ENCODE data around the gene GPR149.

Gene GPR149

GRCh38 chr3:154389861-154390260 lies 40.1 kb downstream of the GPR149 start:
- DNase-seq (ENCODE audit: low spot score in 2 of 2) (no peak), ATAC-seq (replicated peaks; ENCODE audit: extremely low read depth, poor library complexity, severe bottlenecking) (no peak)
- Mint-ChIP-seq H3K27me3 (peaks cover 13% of the 10 kb centered on the region), H3K4me3 (no peak overlapping the region), H3K27ac (ENCODE audit: low read depth) (no peak overlapping the region), H3K9me3 (no peaks in the 10 kb centered on the region), H3K4me1 (no peaks in the 10 kb centered on the region), H3K36me3 (ENCODE audit: insufficient read depth) (peaks cover 3% of the 10 kb centered on the region)

DNA sequence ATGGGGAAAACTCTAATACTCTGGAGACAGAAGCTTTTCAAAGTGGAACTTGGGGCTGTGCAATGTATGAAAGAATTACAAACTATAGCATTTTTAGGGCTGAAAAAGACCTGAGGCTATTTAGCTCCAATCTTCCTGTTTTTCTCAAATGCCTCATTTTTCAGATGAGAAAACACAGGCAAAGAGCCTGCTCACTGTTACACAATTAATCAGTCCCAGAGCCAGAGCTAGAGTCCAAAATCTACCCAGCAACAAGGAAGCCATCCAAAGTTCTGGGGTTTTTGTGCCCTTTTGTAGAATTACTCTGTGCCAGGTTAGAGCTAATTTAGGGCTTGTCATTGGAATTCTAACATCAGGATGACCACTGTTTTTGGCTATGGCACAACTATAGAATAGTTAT lies 45.5 kb downstream of the GPR149 start:
- no peaks in the 10 kb centered on the region for H3K9me3 Mint-ChIP-seq
- DNase-seq (ENCODE audit: low spot score in 2 of 2) = no peak

DNA sequence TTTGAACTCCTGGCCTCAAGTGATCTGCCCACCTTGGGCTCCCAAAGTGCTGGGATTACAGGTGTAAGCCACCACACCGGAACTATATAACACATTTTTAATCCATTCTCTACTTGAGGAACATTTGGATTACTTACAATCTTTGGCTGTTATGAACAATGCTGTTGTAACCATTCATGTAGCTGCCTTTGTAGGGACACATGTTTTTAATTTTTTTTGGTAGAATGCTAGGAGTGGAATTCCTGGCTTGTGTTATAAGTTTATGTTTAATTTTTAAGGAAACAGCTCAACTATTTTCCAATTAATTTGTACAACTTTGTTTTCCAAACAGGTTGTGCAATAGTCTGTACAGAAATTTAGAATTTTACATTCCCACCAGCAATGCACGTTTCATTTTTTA lies 51.7 kb downstream of the GPR149 start:
- no peaks in the 10 kb centered on the region for H3K4me1 Mint-ChIP-seq
- ATAC-seq (replicated peaks; ENCODE audit: extremely low read depth, poor library complexity, severe bottlenecking) (no peak), DNase-seq (ENCODE audit: low spot score in 2 of 2) (no peak)
- no peak overlapping the region for H3K4me3 Mint-ChIP-seq
- H3K27me3 Mint-ChIP-seq = peaks cover 18% of the 10 kb centered on the region
- no peak overlapping the region for H3K27ac Mint-ChIP-seq (ENCODE audit: low read depth)
- no peaks in the 10 kb centered on the region for H3K36me3 Mint-ChIP-seq (ENCODE audit: insufficient read depth)
- H3K9me3 Mint-ChIP-seq = no peaks in the 10 kb centered on the region

More for the DNA sequence above, 45.5 kb downstream of the GPR149 start:
- no peaks in the 10 kb centered on the region for H3K36me3 Mint-ChIP-seq (ENCODE audit: insufficient read depth)
- H3K27ac Mint-ChIP-seq (ENCODE audit: low read depth) = no peak overlapping the region
- peaks cover 34% of the 10 kb centered on the region for H3K27me3 Mint-ChIP-seq
- ATAC-seq (replicated peaks; ENCODE audit: extremely low read depth, poor library complexity, severe bottlenecking) = no peak
- no peaks in the 10 kb centered on the region for H3K4me1 Mint-ChIP-seq
- H3K4me3 Mint-ChIP-seq = no peak overlapping the region

GRCh38 chr3:154367221-154367620 lies 62.8 kb downstream of the GPR149 start:
- Mint-ChIP-seq H3K27me3 (peaks cover 65% of the 10 kb centered on the region), H3K4me1 (no peaks in the 10 kb centered on the region), H3K4me3 (no peak overlapping the region)

DNA sequence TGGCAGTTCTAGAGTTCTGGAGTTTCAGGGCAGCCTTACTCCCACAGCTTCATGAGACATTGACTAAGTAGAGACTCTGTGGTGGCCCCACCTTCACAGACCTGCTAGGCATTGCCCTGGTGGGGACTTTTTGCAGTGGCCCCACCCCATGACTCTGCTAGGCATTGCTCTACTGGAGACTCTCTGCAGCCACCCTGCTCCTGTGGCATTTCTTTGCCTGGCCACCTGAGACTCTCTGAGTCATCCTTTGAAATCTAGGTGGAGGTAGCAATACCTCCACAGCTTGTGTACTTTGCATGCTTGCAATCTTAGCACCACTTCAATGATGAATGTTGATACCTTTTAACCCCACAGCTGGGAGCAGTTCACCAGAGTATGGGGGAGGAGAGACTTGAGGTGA lies 65.1 kb downstream of the GPR149 start:
- Mint-ChIP-seq H3K4me1 (no peaks in the 10 kb centered on the region), H3K27me3 (peaks cover 57% of the 10 kb centered on the region), H3K4me3 (no peak overlapping the region), H3K27ac (ENCODE audit: low read depth) (no peak overlapping the region), H3K9me3 (no peaks in the 10 kb centered on the region), H3K36me3 (ENCODE audit: insufficient read depth) (no peaks in the 10 kb centered on the region)
- DNase-seq (ENCODE audit: low spot score in 2 of 2) = no peak
- ATAC-seq (replicated peaks; ENCODE audit: extremely low read depth, poor library complexity, severe bottlenecking) = no peak

More at GRCh38 chr3:154367221-154367620, 62.8 kb downstream of the GPR149 start:
- DNase-seq (ENCODE audit: low spot score in 2 of 2) (no peak), ATAC-seq (replicated peaks; ENCODE audit: extremely low read depth, poor library complexity, severe bottlenecking) (no peak)
- H3K9me3 Mint-ChIP-seq = no peaks in the 10 kb centered on the region
- H3K36me3 Mint-ChIP-seq (ENCODE audit: insufficient read depth) = no peaks in the 10 kb centered on the region
- no peak overlapping the region for H3K27ac Mint-ChIP-seq (ENCODE audit: low read depth)

DNA sequence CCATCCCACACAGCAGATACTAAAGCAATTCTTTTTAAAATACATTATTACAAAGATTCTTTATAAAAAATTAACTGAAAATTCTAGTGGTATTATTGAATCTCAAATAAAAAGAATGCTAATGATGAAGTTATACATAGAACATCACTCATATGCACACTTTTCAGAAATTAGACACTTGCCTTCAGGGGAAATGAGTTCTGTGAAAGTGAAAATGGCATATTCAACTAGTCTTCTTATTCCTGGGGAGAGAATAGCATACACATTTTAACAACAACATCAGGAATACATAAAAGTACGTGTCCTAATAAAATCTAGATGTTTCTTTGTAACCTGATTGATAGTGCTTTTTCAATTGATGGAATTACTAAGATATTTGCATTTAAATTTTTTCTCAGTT lies 68.9 kb downstream of the GPR149 start:
- Mint-ChIP-seq H3K27ac (ENCODE audit: low read depth) (no peak overlapping the region), H3K36me3 (ENCODE audit: insufficient read depth) (no peaks in the 10 kb centered on the region), H3K4me1 (no peaks in the 10 kb centered on the region), H3K9me3 (no peaks in the 10 kb centered on the region), H3K27me3 (peaks cover 34% of the 10 kb centered on the region), H3K4me3 (no peak overlapping the region)
- DNase-seq (ENCODE audit: low spot score in 2 of 2) (no peak), ATAC-seq (replicated peaks; ENCODE audit: extremely low read depth, poor library complexity, severe bottlenecking) (no peak)

DNA sequence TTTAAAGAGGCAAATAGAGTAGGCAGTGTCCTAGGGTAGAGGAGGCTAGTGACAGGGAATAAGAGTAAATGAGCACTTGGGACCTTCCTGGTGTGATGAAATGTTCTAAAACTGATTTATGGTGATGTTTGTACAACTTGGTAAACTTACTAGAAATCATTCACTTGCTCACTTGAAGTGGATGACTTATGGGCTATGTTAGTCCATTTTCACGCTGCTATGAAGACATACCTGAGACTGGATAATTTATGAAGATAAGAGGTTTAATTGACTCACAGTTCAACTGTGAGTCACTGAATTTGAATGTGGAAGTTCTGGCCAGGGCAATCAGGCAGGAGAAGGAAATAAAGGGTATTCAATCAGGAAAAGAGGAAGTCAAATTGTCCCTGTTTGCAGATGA lies 74.0 kb downstream of the GPR149 start:
- Mint-ChIP-seq H3K36me3 (ENCODE audit: insufficient read depth) (no peaks in the 10 kb centered on the region), H3K4me1 (no peaks in the 10 kb centered on the region), H3K27me3 (peaks cover 42% of the 10 kb centered on the region), H3K4me3 (no peak overlapping the region), H3K27ac (ENCODE audit: low read depth) (no peak overlapping the region), H3K9me3 (no peaks in the 10 kb centered on the region)
- ATAC-seq (replicated peaks; ENCODE audit: extremely low read depth, poor library complexity, severe bottlenecking) (no peak), DNase-seq (ENCODE audit: low spot score in 2 of 2) (no peak)

GRCh38 chr3:154349223-154349622 lies 80.8 kb downstream of the GPR149 start:
- H3K27ac Mint-ChIP-seq (ENCODE audit: low read depth) = no peak overlapping the region
- H3K4me1 Mint-ChIP-seq = no peaks in the 10 kb centered on the region
- no peak overlapping the region for H3K4me3 Mint-ChIP-seq
- H3K36me3 Mint-ChIP-seq (ENCODE audit: insufficient read depth) = peaks cover 1% of the 10 kb centered on the region
- no peak for ATAC-seq (replicated peaks; ENCODE audit: extremely low read depth, poor library complexity, severe bottlenecking)
- DNase-seq (ENCODE audit: low spot score in 2 of 2) = no peak
- peaks cover 67% of the 10 kb centered on the region for H3K27me3 Mint-ChIP-seq
- H3K9me3 Mint-ChIP-seq = no peaks in the 10 kb centered on the region

GRCh38 chr3:154345422-154346122 lies 84.4 kb downstream of the GPR149 start:
- H3K4me3 Mint-ChIP-seq = no peak overlapping the region
- DNase-seq (ENCODE audit: low spot score in 2 of 2) (no peak), ATAC-seq (replicated peaks; ENCODE audit: extremely low read depth, poor library complexity, severe bottlenecking) (no peak)
- H3K27me3 Mint-ChIP-seq = peaks cover 54% of the 10 kb centered on the region
- H3K27ac Mint-ChIP-seq (ENCODE audit: low read depth) = no peak overlapping the region
- H3K9me3 Mint-ChIP-seq = no peaks in the 10 kb centered on the region
- H3K36me3 Mint-ChIP-seq (ENCODE audit: insufficient read depth) = peaks cover 1% of the 10 kb centered on the region
- H3K4me1 Mint-ChIP-seq = no peaks in the 10 kb centered on the region

DNA sequence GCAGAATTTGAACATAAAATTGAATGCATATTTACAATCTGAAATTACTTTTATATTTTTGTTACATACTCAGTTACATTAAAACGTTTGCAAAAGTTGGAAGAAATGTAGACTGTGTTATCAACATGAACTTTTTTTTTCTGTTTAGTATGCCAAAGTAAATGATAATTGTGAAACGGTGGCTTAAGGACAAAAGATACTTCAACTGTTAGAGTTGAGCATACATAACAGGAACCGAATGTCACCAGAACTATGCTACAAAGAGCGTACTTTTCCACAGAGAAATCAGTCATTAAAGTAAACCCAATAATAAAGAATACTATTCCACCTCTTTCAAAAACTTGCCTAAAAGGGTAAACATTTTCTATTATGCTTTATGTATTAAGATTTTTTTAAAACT lies 91.4 kb downstream of the GPR149 start:
- H3K36me3 Mint-ChIP-seq (ENCODE audit: insufficient read depth) = no peaks in the 10 kb centered on the region
- H3K27ac Mint-ChIP-seq (ENCODE audit: low read depth) = no peak overlapping the region
- H3K27me3 Mint-ChIP-seq = peaks cover 39% of the 10 kb centered on the region
- H3K4me3 Mint-ChIP-seq = no peak overlapping the region
- DNase-seq (ENCODE audit: low spot score in 2 of 2) (no peak), ATAC-seq (replicated peaks; ENCODE audit: extremely low read depth, poor library complexity, severe bottlenecking) (no peak)
- no peaks in the 10 kb centered on the region for H3K4me1 Mint-ChIP-seq
- H3K9me3 Mint-ChIP-seq = no peaks in the 10 kb centered on the region

GRCh38 chr3:154338008-154338407 lies 92.0 kb downstream of the GPR149 start:
- DNase-seq (ENCODE audit: low spot score in 2 of 2) = no peak
- Mint-ChIP-seq H3K36me3 (ENCODE audit: insufficient read depth) (no peaks in the 10 kb centered on the region), H3K27ac (ENCODE audit: low read depth) (no peak overlapping the region), H3K4me1 (no peaks in the 10 kb centered on the region), H3K27me3 (peaks cover 39% of the 10 kb centered on the region), H3K4me3 (no peak overlapping the region), H3K9me3 (no peaks in the 10 kb centered on the region)
- ATAC-seq (replicated peaks; ENCODE audit: extremely low read depth, poor library complexity, severe bottlenecking) = no peak

- Mint-ChIP-seq H3K36me3 (ENCODE audit: insufficient read depth) (no peaks in the 10 kb centered on the region), H3K4me1 (no peaks in the 10 kb centered on the region), H3K4me3 (no peak overlapping the region), H3K9me3 (no peaks in the 10 kb centered on the region), H3K27me3 (peaks cover 30% of the 10 kb centered on the region), H3K27ac (ENCODE audit: low read depth) (no peak overlapping the region)
- DNase-seq (ENCODE audit: low spot score in 2 of 2) (no peak), ATAC-seq (replicated peaks; ENCODE audit: extremely low read depth, poor library complexity, severe bottlenecking) (no peak)
Measured at GRCh38 chr3:154334973-154335420, 95.0 kb downstream of the GPR149 start.

DNA sequence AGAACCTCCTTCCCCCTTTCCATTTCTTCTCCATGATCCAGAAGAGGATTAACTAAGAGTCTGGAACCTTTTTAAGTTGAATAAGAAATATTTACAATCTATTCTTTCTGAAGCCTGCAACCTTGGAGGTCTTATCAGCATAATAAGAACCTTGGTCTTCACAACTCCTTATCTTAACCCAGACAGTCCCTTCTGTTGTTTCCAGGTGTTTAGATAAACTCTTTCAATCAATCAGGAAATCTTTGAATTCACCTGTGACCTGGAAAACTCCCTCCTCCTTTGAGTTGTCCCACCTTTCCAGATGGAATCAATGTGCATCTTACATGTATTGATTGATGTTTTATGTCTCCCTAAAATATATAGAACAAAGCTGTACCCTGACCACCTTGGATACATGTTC lies 102.1 kb downstream of the GPR149 start:
- Mint-ChIP-seq H3K27me3 (peaks cover 10% of the 10 kb centered on the region), H3K9me3 (no peaks in the 10 kb centered on the region), H3K4me1 (peaks cover 6% of the 10 kb centered on the region), H3K27ac (ENCODE audit: low read depth) (peak overlapping the region; percentile 15), H3K36me3 (ENCODE audit: insufficient read depth) (peaks cover 9% of the 10 kb centered on the region), H3K4me3 (no peak overlapping the region)
- no peak for DNase-seq (ENCODE audit: low spot score in 2 of 2)
- ATAC-seq (replicated peaks; ENCODE audit: extremely low read depth, poor library complexity, severe bottlenecking) = no peak

Data from central memory CD8-positive, alpha-beta T cell (primary cell).